IMR-90 (cell line): ENCODE data around the gene DICER1.

Experiments used
- POLR2A ChIP-seq: IDR thresholded peaks from 2 replicates; pipeline ENCODE4 v1.6.1; 2012; ENCODE audit warnings: mild to moderate bottlenecking, low read depth, low read length
- TF ChIP-seq, protein P1 (sequence below): conservative IDR thresholded peaks from 2 replicates; pipeline ENCODE4 v1.5.1; 2012; ENCODE audit warnings: mild to moderate bottlenecking, low read depth, low read length, improper control_type of control experiment

- TF ChIP-seq, protein P1, sequence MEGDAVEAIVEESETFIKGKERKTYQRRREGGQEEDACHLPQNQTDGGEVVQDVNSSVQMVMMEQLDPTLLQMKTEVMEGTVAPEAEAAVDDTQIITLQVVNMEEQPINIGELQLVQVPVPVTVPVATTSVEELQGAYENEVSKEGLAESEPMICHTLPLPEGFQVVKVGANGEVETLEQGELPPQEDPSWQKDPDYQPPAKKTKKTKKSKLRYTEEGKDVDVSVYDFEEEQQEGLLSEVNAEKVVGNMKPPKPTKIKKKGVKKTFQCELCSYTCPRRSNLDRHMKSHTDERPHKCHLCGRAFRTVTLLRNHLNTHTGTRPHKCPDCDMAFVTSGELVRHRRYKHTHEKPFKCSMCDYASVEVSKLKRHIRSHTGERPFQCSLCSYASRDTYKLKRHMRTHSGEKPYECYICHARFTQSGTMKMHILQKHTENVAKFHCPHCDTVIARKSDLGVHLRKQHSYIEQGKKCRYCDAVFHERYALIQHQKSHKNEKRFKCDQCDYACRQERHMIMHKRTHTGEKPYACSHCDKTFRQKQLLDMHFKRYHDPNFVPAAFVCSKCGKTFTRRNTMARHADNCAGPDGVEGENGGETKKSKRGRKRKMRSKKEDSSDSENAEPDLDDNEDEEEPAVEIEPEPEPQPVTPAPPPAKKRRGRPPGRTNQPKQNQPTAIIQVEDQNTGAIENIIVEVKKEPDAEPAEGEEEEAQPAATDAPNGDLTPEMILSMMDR, result no peak
- no peak for TF ChIP-seq POLR2A
These were observed 25.8 kb upstream of the DICER1 start for GRCh38 chr14:95183082-95183481.
